Glutamatergic neuron (in vitro differentiated cells): ENCODE measurements around the gene LYG1. TPM values are rescaled to one million over a fixed set of nuclear protein-coding genes. Genes with fewer than 3 reads are reported as not detected.
"Not testable (repeated sequence)": the region's sequence is repeated elsewhere in the genome, so short reads cannot be mapped to it uniquely, and the experiment has no call there.

ENCODE experiments used
- DNase-seq: peaks from one replicate; pipeline ENCODE4 v3.0.0; 2022
- H3K27ac Mint-ChIP-seq: one replicate; pipeline ENCODE4 v1.8.0; 2020; ENCODE audit warnings: mild to moderate bottlenecking, mixed read lengths, inconsistent platforms; ENCODE audit not compliant: unreplicated experiment
- H3K27me3 Mint-ChIP-seq: one replicate; pipeline ENCODE4 v1.8.0; 2020; ENCODE audit warnings: mild to moderate bottlenecking, moderate library complexity, mixed read lengths, inconsistent platforms; ENCODE audit not compliant: unreplicated experiment
- H3K36me3 Mint-ChIP-seq: one replicate; pipeline ENCODE4 v1.8.0; 2020; ENCODE audit warnings: mild to moderate bottlenecking, mixed read lengths, inconsistent platforms; ENCODE audit not compliant: unreplicated experiment
- H3K4me1 Mint-ChIP-seq: one replicate; pipeline ENCODE4 v1.8.0; 2020; ENCODE audit warnings: mild to moderate bottlenecking, low read depth, mixed read lengths, inconsistent platforms; ENCODE audit not compliant: unreplicated experiment
- H3K4me3 Mint-ChIP-seq: one replicate; pipeline ENCODE4 v1.8.0; 2020; ENCODE audit warnings: mild to moderate bottlenecking, mixed read lengths, inconsistent platforms; ENCODE audit not compliant: unreplicated experiment
- H3K9me3 Mint-ChIP-seq: one replicate; pipeline ENCODE4 v1.8.0; 2020; ENCODE audit warnings: mild to moderate bottlenecking, moderate library complexity, mixed read lengths, inconsistent platforms; ENCODE audit not compliant: unreplicated experiment
- CTCF ChIP-seq: fragments of 200-600 bp; sonication (generic); IDR thresholded peaks from one replicate; pipeline ENCODE4 v1.5.0; 2021; ENCODE audit not compliant: partially characterized antibody, unreplicated experiment
- total RNA-seq: library from RNA; stranded (reverse); fragmentation: NEBNext Ultra II Directional; extraction: Animal tissue kit (Norgen Biotek cat#: 25700); gene quantifications from one replicate; pipeline ENCODE4 v1.2.1, GENCODE V29; 2021; ENCODE audit not compliant: unreplicated experiment

Gene LYG1
- total RNA-seq, 1 donor from 2014 or later = 1.2 TPM

- peak; percentile 97 for DNase-seq
- peaks cover 12% of the 10 kb centered on the region for H3K4me1 Mint-ChIP-seq
- no peak within 1 kb of the TSS for H3K4me3 Mint-ChIP-seq
- no peaks in the 10 kb centered on the region for H3K27me3 Mint-ChIP-seq
- no peaks in the 10 kb centered on the region for H3K36me3 Mint-ChIP-seq
- no peak within 1 kb of the TSS for H3K27ac Mint-ChIP-seq
- TF ChIP-seq CTCF = no peak
- peaks cover 5% of the 10 kb centered on the region for H3K9me3 Mint-ChIP-seq
Measured at GRCh38 chr2:99335911-99336803, 35.2 kb upstream of the LYG1 start, which contains the start of gene TXNDC9. TXNDC9 (minus strand) TSS chr2:99336333; CDS start chr2:99333210, 3,123 bp downstream.

GRCh38 chr2:99325384-99325783 is 24.4 kb upstream of the LYG1 start:
- Mint-ChIP-seq H3K4me1 (no peaks in the 10 kb centered on the region), H3K27ac (no peak overlapping the region)

GRCh38 chr2:99317873-99318200 is 16.8 kb upstream of the LYG1 start:
- not testable (repeated sequence) for H3K36me3 Mint-ChIP-seq, H3K4me3 Mint-ChIP-seq, H3K27me3 Mint-ChIP-seq, H3K27ac Mint-ChIP-seq, DNase-seq, H3K4me1 Mint-ChIP-seq, H3K9me3 Mint-ChIP-seq

More at GRCh38 chr2:99325384-99325783, 24.4 kb upstream of the LYG1 start:
- Mint-ChIP-seq H3K36me3 (no peaks in the 10 kb centered on the region), H3K4me3 (no peak overlapping the region), H3K9me3 (peaks cover 1% of the 10 kb centered on the region), H3K27me3 (no peaks in the 10 kb centered on the region)
- no peak for DNase-seq
- no peak for TF ChIP-seq CTCF

- no peaks in the 10 kb centered on the region for H3K27me3 Mint-ChIP-seq
- peaks cover 7% of the 10 kb centered on the region for H3K36me3 Mint-ChIP-seq
Measured at GRCh38 chr2:99317161-99317872, 16.3 kb upstream of the LYG1 start.

GRCh38 chr2:99299580-99299979 is 1.4 kb downstream of the LYG1 start:
- H3K27me3 Mint-ChIP-seq = no peaks in the 10 kb centered on the region
- H3K4me3 Mint-ChIP-seq = no peak overlapping the region
- TF ChIP-seq CTCF = no peak
- peaks cover 5% of the 10 kb centered on the region for H3K36me3 Mint-ChIP-seq
- no peaks in the 10 kb centered on the region for H3K4me1 Mint-ChIP-seq
- DNase-seq = no peak
- H3K27ac Mint-ChIP-seq = no peak overlapping the region
- H3K9me3 Mint-ChIP-seq = no peaks in the 10 kb centered on the region

More at GRCh38 chr2:99317161-99317872, 16.3 kb upstream of the LYG1 start:
- no peak for TF ChIP-seq CTCF
- DNase-seq = no peak
- H3K4me3 Mint-ChIP-seq = no peak overlapping the region
- H3K4me1 Mint-ChIP-seq = no peaks in the 10 kb centered on the region
- no peak overlapping the region for H3K27ac Mint-ChIP-seq
- H3K9me3 Mint-ChIP-seq = peaks cover 5% of the 10 kb centered on the region
